Bladder microvascular endothelial cell (primary cell): ENCODE data around the gene PIERCE2. TPM values are rescaled to one million over a fixed set of nuclear protein-coding genes. Genes with fewer than 3 reads are reported as not detected.

Experiments used
- total RNA-seq: library from RNA; depleted of rRNA; stranded (reverse); fragments of >200 nt; gene quantifications from 2 replicates; pipeline ENCODE4 v1.2.3, GENCODE V29; 2014

PIERCE2 gene
- total RNA-seq: 0.32 and 1.2 TPM in 2 replicates

GRCh38 chr15:55408012-55408928 lies at the start of gene PIERCE2, which contains the start of gene CCPG1:
Gene PIERCE2 (plus strand): TSS chr15:55408495. CDS start chr15:55408769, 274 bp downstream.
Gene CCPG1 (minus strand): TSS chr15:55408359. CDS start chr15:55389424, 18,935 bp downstream.

Other genes starting within 250 kb of the PIERCE2 start
- gene RSL24D1, start 211.6 kb upstream of the PIERCE2 start, total RNA-seq: 45.0 and 55.3 TPM in 2 replicates
- 6.0 and 12.0 TPM in 2 replicates for gene RAB27A, start 118.7 kb upstream of the PIERCE2 start, total RNA-seq
- gene PIGBOS1, start 89.4 kb upstream of the PIERCE2 start, total RNA-seq: 5.0 and 5.3 TPM in 2 replicates
- 4.4 and 9.9 TPM in 2 replicates for gene PIGB, start 89.3 kb upstream of the PIERCE2 start, total RNA-seq
- 29.6 and 62.9 TPM in 2 replicates for gene CCPG1, start 136 bp upstream of the PIERCE2 start, total RNA-seq
- 1.1 and 2.3 TPM in 2 replicates for gene DNAAF4, start 99.7 kb downstream of the PIERCE2 start, total RNA-seq
- 0.32 and 0.57 TPM in 2 replicates for gene PYGO1, start 179.8 kb downstream of the PIERCE2 start, total RNA-seq